SK-N-SH treated with all-trans-retinoic acid at 6 μM for 48 hours (cell line): ENCODE data around the gene PNPLA6.

Experiments used
- CREB5 ChIP-seq: fragments of 250-450 bp; sonication (Bioruptor Pico); IDR thresholded peaks from 2 replicates; pipeline ENCODE4 v1.5.1; 2020; ENCODE audit warnings: low read depth, mild to moderate bottlenecking, moderate library complexity
- CSDC2 ChIP-seq: fragments of 250-450 bp; sonication (Bioruptor Pico); IDR thresholded peaks from 2 replicates; pipeline ENCODE4 v1.5.0; 2020; ENCODE audit warnings: mild to moderate bottlenecking, moderate library complexity
- ESRRG ChIP-seq: fragments of 250-450 bp; sonication (Bioruptor Pico); IDR thresholded peaks from 2 replicates; pipeline ENCODE4 v1.6.1; 2021; ENCODE audit warnings: mild to moderate bottlenecking
- GLIS3 ChIP-seq: fragments of 250-450 bp; sonication (Bioruptor Pico); IDR thresholded peaks from 2 replicates; pipeline ENCODE4 v1.5.0; 2020; ENCODE audit warnings: mild to moderate bottlenecking, moderate library complexity
- PATZ1 ChIP-seq: fragments of 250-450 bp; sonication (Bioruptor Pico); IDR thresholded peaks from 2 replicates; pipeline ENCODE4 v1.8.0; 2020; ENCODE audit warnings: mild to moderate bottlenecking, moderate library complexity, borderline replicate concordance
- PPARA ChIP-seq: fragments of 250-450 bp; sonication (Bioruptor Pico); IDR thresholded peaks from 2 replicates; pipeline ENCODE4 v1.5.0; 2020; ENCODE audit warnings: mild to moderate bottlenecking, borderline replicate concordance
- RARB ChIP-seq: fragments of 250-450 bp; sonication (Bioruptor Pico); IDR thresholded peaks from 2 replicates; pipeline ENCODE4 v1.8.0; 2021; ENCODE audit warnings: mild to moderate bottlenecking, moderate library complexity
- ZFP3 ChIP-seq: fragments of 250-450 bp; sonication (Bioruptor Pico); IDR thresholded peaks from 2 replicates; pipeline ENCODE4 v1.5.0; 2020; ENCODE audit warnings: mild to moderate bottlenecking, moderate library complexity
- ZNF8 ChIP-seq: fragments of 450-650 bp; formaldehyde crosslinking; IDR thresholded peaks from 2 replicates; pipeline ENCODE4 v1.5.0; 2020; ENCODE audit warnings: mild to moderate bottlenecking, moderate library complexity

- TF ChIP-seq ZFP3 (CRISPR knock-in tag), result no peak
- TF ChIP-seq PPARA (CRISPR knock-in tag), result no peak
- TF ChIP-seq ZNF8 (CRISPR knock-in tag), result no peak
- TF ChIP-seq GLIS3, result no peak
- no peak for TF ChIP-seq CREB5 (CRISPR knock-in tag)
- no peak for TF ChIP-seq PATZ1 (CRISPR knock-in tag)
- TF ChIP-seq RARB, result no peak
- no peak for TF ChIP-seq CSDC2 (CRISPR knock-in tag)
- no peak for TF ChIP-seq ESRRG
Observed at GRCh38 chr19:7598180-7598579, 62.7 kb downstream of the PNPLA6 start.
